Measurements from ENCODE around the gene ABCG8.

The ABCG8 gene

DNA sequence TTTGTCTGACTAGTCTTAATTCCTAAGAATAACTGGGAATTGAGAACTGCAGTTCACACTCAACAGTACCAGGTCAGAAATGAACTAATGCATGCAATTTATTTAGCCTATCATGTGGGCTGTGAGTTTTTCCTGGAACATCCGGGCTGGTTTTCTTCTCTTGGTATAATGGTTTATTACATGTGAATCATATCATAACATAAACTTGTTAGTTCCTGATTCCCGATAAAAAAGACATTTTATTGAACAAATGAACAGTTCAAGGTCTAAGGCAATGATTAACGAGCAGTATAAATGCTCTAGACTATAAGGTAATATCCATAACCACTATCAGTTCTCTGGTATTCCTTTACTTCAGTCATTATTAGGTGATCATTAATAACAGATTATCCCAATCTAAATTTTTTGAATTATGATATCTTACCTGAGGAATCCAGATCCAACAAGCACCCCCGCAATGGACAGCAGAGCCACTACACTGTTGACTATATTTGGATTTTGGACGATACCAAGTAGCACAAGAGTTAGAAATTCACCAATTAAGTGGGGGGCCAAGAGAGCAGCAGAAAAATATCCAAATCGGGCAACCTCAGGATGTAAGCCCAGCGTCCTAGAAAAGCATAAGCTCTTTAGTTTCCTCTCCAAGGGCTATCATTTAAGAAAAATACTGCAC is 19.1 kb upstream of the ABCG8 start:
- no peak overlapping the region for H3K4me3 Mint-ChIP-seq
- peaks cover 4% of the 10 kb centered on the region for H3K36me3 Mint-ChIP-seq (ENCODE audit: low read depth)
- TF ChIP-seq, protein P1, sequence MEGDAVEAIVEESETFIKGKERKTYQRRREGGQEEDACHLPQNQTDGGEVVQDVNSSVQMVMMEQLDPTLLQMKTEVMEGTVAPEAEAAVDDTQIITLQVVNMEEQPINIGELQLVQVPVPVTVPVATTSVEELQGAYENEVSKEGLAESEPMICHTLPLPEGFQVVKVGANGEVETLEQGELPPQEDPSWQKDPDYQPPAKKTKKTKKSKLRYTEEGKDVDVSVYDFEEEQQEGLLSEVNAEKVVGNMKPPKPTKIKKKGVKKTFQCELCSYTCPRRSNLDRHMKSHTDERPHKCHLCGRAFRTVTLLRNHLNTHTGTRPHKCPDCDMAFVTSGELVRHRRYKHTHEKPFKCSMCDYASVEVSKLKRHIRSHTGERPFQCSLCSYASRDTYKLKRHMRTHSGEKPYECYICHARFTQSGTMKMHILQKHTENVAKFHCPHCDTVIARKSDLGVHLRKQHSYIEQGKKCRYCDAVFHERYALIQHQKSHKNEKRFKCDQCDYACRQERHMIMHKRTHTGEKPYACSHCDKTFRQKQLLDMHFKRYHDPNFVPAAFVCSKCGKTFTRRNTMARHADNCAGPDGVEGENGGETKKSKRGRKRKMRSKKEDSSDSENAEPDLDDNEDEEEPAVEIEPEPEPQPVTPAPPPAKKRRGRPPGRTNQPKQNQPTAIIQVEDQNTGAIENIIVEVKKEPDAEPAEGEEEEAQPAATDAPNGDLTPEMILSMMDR (IDR thresholded peaks at IDR 0.05; ENCODE audit: unreplicated experiment in 3 of 3): no peak
- H3K4me1 Mint-ChIP-seq: no peaks in the 10 kb centered on the region
- no peaks in the 10 kb centered on the region for H3K9me3 Mint-ChIP-seq
- peaks cover 5% of the 10 kb centered on the region for H3K27me3 Mint-ChIP-seq (ENCODE audit: low read depth)
- H3K27ac Mint-ChIP-seq: no peak overlapping the region

DNA sequence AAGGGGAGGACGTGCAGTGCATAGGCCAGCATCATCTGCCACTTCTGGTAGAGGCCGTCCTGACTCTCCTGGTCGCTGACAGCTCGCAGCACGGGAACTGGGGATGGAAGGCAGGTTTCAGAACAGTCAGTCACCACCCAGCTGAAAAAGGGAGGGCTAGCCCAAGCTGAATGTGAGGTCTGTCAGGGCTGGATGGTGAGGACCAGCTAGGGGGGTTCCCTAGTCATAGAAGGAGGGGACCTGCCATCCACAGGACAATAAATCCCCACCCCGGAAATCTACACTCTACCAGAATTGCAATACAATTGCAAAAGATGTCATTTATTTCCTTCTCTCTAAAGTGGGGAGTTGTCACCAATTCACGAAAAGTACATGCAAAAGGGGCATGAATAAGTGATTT is 15.9 kb upstream of the ABCG8 start:
- TF ChIP-seq, protein P1 (IDR thresholded peaks at IDR 0.05; ENCODE audit: unreplicated experiment in 3 of 3): no peak
- Mint-ChIP-seq H3K27me3 (ENCODE audit: low read depth) (peaks cover 5% of the 10 kb centered on the region), H3K27ac (no peak overlapping the region), H3K4me1 (no peaks in the 10 kb centered on the region), H3K9me3 (no peaks in the 10 kb centered on the region), H3K36me3 (ENCODE audit: low read depth) (no peaks in the 10 kb centered on the region), H3K4me3 (no peak overlapping the region)

DNA sequence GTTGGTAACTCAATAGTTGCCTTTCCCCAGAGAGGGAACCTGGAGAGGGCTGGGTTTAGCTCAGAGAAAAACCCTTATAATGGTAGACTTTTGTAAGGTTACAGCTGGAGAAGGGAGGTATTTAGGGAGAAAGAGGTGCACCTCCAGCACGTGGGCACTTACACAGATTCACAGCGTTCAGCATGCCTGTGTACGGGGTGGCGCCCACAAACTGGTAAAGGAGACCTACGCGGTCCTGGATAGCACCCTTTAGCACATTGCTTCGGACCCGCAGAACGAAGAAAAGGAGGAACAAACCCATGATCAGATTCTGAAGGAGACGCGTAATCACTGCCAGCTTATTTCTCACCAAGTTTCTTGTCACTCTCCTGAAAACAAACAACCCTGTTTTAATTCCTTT is 15.0 kb upstream of the ABCG8 start:
- no peak overlapping the region for H3K27ac Mint-ChIP-seq
- H3K9me3 Mint-ChIP-seq: no peaks in the 10 kb centered on the region
- no peaks in the 10 kb centered on the region for H3K36me3 Mint-ChIP-seq (ENCODE audit: low read depth)
- H3K27me3 Mint-ChIP-seq (ENCODE audit: low read depth): peaks cover 5% of the 10 kb centered on the region
- H3K4me1 Mint-ChIP-seq: no peaks in the 10 kb centered on the region
- TF ChIP-seq, protein P1 (IDR thresholded peaks at IDR 0.05; ENCODE audit: unreplicated experiment in 3 of 3): no peak
- no peak overlapping the region for H3K4me3 Mint-ChIP-seq

DNA sequence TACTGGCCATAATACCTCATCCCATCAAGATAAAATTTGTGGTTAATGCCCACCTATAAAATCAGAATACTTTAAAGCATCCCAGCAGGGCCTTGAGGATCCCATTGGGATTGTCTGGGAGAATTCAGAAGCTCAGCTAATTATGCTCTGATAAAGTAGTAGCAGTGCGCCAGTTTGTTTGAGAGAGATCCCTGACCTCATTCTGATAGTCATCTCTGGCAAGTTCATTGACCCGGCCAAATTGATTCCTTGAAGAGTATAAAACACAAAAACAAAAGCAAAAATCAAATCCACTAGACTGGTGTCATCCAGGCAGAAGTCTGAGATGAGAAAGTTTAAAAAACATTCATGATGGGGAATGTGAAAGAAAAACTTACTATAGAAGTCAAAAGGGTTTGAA is 14.3 kb upstream of the ABCG8 start:
- H3K4me3 Mint-ChIP-seq: no peak overlapping the region
- no peaks in the 10 kb centered on the region for H3K4me1 Mint-ChIP-seq
- TF ChIP-seq, protein P1 (IDR thresholded peaks at IDR 0.05; ENCODE audit: unreplicated experiment in 3 of 3): no peak
- peaks cover 8% of the 10 kb centered on the region for H3K27me3 Mint-ChIP-seq (ENCODE audit: low read depth)
- no peaks in the 10 kb centered on the region for H3K9me3 Mint-ChIP-seq
- no peak overlapping the region for H3K27ac Mint-ChIP-seq
- H3K36me3 Mint-ChIP-seq (ENCODE audit: low read depth): no peaks in the 10 kb centered on the region

DNA sequence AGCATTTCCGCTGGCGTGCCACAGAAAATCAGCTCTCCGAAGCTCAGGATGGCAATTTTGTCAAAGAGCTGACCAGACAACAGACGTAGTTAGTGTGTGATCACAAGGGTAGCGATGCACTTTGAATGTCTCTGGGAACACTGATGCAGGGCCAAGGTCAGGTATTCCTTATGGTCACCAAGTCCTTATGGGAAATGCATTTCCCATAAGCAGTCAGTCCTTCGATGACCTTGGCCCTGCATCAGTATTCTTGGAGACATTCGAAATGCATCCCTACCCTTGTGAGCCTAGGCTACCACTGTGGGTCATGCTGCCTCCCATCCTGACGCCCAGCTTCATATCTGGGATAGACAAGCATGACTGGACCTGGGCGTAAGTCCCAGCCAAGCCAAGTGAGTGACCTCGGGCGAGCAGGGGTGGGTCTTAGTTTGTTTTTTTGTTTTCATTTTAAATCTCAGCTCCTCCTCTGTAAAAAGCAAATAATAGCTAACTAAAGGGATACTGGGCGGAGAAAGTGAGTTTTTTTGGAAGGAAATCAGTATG is 13.7 kb upstream of the ABCG8 start:
- Mint-ChIP-seq H3K27me3 (ENCODE audit: low read depth) (peaks cover 10% of the 10 kb centered on the region), H3K27ac (no peak overlapping the region), H3K4me3 (no peak overlapping the region), H3K36me3 (ENCODE audit: low read depth) (no peaks in the 10 kb centered on the region), H3K4me1 (no peaks in the 10 kb centered on the region), H3K9me3 (no peaks in the 10 kb centered on the region)
- TF ChIP-seq, protein P1 (IDR thresholded peaks at IDR 0.05; ENCODE audit: unreplicated experiment in 3 of 3): no peak

DNA sequence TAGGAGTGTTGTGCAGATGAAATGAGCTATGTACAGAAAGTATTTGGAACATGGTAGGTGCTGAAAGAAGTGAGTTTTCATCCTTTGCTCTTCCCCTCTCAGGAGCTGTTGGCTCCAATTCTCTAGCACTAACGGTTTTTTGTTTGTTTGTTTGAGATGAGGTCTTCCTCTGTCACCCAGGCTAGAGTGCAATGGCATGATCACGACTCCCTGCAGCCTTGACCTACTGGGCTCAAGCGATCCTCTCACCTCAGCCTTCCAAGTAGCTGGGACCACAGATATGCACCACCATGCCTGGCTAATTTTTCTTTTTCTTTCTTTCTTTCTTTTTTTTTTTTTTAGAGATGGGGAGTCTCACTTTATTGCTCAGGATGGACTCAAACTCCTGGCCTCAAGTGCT is 12.9 kb upstream of the ABCG8 start:
- no peak overlapping the region for H3K4me3 Mint-ChIP-seq
- TF ChIP-seq, protein P1 (IDR thresholded peaks at IDR 0.05; ENCODE audit: unreplicated experiment in 3 of 3): no peak
- no peaks in the 10 kb centered on the region for H3K4me1 Mint-ChIP-seq
- peaks cover 5% of the 10 kb centered on the region for H3K27me3 Mint-ChIP-seq (ENCODE audit: low read depth)
- no peaks in the 10 kb centered on the region for H3K36me3 Mint-ChIP-seq (ENCODE audit: low read depth)
- H3K9me3 Mint-ChIP-seq: no peaks in the 10 kb centered on the region
- no peak overlapping the region for H3K27ac Mint-ChIP-seq
